Naive thymus-derived CD4-positive, alpha-beta T cell (primary cell): Measurements from ENCODE around the gene GALNT4. TPM values are rescaled to one million over a fixed set of nuclear protein-coding genes. Genes with fewer than 3 reads are reported as not detected.
A peak's percentile ranks its signal among the peaks of the same experiment; 100 is the strongest.

Source experiments
- ATAC-seq: fragments of 150-1000 bp; cut with Tn5 transposase; 2 replicates; pipeline ENCODE4 v1.10.0; 2021; ENCODE audit warnings: mild to moderate bottlenecking, moderate library complexity
- CTCF ChIA-PET: fragments of 350-600 bp; sonication (Branson Sonifier 250); formaldehyde crosslinking; loops from one replicate; lab custom pipeline; 2021; ENCODE audit warnings: antibody characterized with exemption; lab: Charles Lee
- POLR2A ChIA-PET: fragments of 350-600 bp; sonication (Branson Sonifier 250); formaldehyde crosslinking; loops from one replicate; lab custom pipeline; 2021; ENCODE audit warnings: antibody characterized with exemption, inconsistent platforms; lab: Charles Lee
- DNase-seq, 9 donors: peaks; one replicate each; pipeline versions ENCODE4 v3.0.0 to v3.0.0-alpha.2; 2020 to 2022; ENCODE audit warnings: mixed read lengths in 1 of 9
- H3K27ac ChIP-seq: one replicate; pipeline ENCODE4 v1.7.0; 2013; ENCODE audit warnings: mild to moderate bottlenecking, low read depth, low read length, moderate library complexity
- H3K27me3 ChIP-seq, 2 donors: one replicate each; pipeline ENCODE4 v1.7.0; 2013; ENCODE audit warnings: low read length in 2 of 2, mild to moderate bottlenecking in 2 of 2, moderate library complexity in 2 of 2; ENCODE audit not compliant: control insufficient read depth in 2 of 2, insufficient read depth in 2 of 2
- H3K36me3 ChIP-seq, 3 experiments: 1 replicate in 2 of 3; 2 replicates in 1 of 3; pipeline ENCODE4 v1.7.0; 2013; ENCODE audit warnings: low read length in 3 of 3, mild to moderate bottlenecking in 3 of 3, moderate library complexity in 1 of 3; ENCODE audit not compliant: insufficient read depth in 3 of 3, control insufficient read depth in 2 of 3
- H3K4me1 ChIP-seq, 2 donors: one replicate each; pipeline ENCODE4 v1.7.0; 2013; ENCODE audit warnings: low read length in 2 of 2, mild to moderate bottlenecking in 2 of 2, moderate library complexity in 1 of 2; ENCODE audit not compliant: control insufficient read depth in 2 of 2, insufficient read depth in 2 of 2
- H3K4me3 ChIP-seq: 2 replicates; pipeline ENCODE4 v1.7.0; 2013; ENCODE audit warnings: mild to moderate bottlenecking, low read length
- H3K9me3 ChIP-seq, 3 experiments: 1 replicate in 2 of 3; 2 replicates in 1 of 3; pipeline ENCODE4 v1.7.0; 2013; ENCODE audit warnings: low read length in 3 of 3; ENCODE audit not compliant: control insufficient read depth in 2 of 3
- H3K27ac Mint-ChIP-seq, 9 donors: one replicate each; pipeline ENCODE4 v1.8.0; 2020 to 2022; ENCODE audit warnings: mixed read lengths in 9 of 9, mild to moderate bottlenecking in 8 of 9, moderate library complexity in 5 of 9, inconsistent platforms in 2 of 9
- H3K27me3 Mint-ChIP-seq, 5 donors: one replicate each; pipeline ENCODE4 v1.8.0; 2021 to 2022; ENCODE audit warnings: mixed read lengths in 5 of 5, mild to moderate bottlenecking in 1 of 5
- H3K36me3 Mint-ChIP-seq, 5 donors: one replicate each; pipeline ENCODE4 v1.8.0; 2020 to 2022; ENCODE audit warnings: mixed read lengths in 5 of 5, mild to moderate bottlenecking in 3 of 5, inconsistent platforms in 1 of 5
- H3K4me1 Mint-ChIP-seq, 7 donors: one replicate each; pipeline ENCODE4 v1.8.0; 2020 to 2022; ENCODE audit warnings: mixed read lengths in 7 of 7, mild to moderate bottlenecking in 3 of 7, inconsistent platforms in 1 of 7
- H3K4me3 Mint-ChIP-seq, 10 donors: one replicate each; pipeline ENCODE4 v1.8.0; 2020 to 2022; ENCODE audit warnings: mild to moderate bottlenecking in 10 of 10, mixed read lengths in 10 of 10, moderate library complexity in 6 of 10, inconsistent platforms in 2 of 10
- H3K9me3 Mint-ChIP-seq, 11 donors: one replicate each; pipeline ENCODE4 v1.8.0; 2020 to 2022; ENCODE audit warnings: mixed read lengths in 11 of 11, mild to moderate bottlenecking in 4 of 11, inconsistent platforms in 1 of 11, moderate library complexity in 1 of 11
- intact Hi-C, 2 donors: fragments of 100-400 bp; cut with micrococcal nuclease; formaldehyde crosslinking; loops; one replicate each; pipeline ENCODE4 v1.15.1; 2023
- polyA plus RNA-seq, 2 donors: library from polyadenylated mRNA; unstranded; fragments of 300-500 nt; fragmentation: Illumina TruSeq; gene quantifications; one replicate each; pipeline ENCODE4 v1.2.3, GENCODE V29; 2021
- total RNA-seq, 6 experiments: library from RNA in 5 of 6; stranded (reverse) in 5 of 6; gene quantifications; 1 replicate in 5 of 6; 2 replicates in 1 of 6; pipeline ENCODE4 v1.2.3 and lab custom pipeline; 2021 to 2026

Gene GALNT4
- total and polyA plus RNA-seq, 7 experiments from 2014 or later, result 2.5 to 14.5 (median 6.7) TPM

DNA sequence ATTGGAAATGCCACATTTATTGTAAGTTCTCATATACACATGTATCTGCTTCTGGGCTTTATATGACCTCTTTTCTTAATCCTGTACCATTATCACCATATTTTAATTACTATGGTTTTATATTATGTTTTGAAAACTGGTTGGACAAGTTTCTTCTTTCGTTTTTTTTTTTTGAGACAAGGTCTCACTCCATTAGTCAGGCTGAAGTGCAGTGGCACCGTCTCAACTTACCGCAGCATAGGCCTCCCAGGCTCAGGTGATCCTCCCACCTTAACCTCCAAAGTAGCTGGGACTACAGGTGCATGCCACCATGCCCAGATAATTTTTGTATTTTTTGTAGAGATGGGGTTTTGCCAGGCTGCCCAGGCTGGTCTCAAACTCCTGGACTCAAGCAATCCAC is 44.6 kb downstream of the GALNT4 start:
- Histone ChIP-seq H3K9me3 (no peaks in the 10 kb centered on the region), H3K27ac (no peak overlapping the region), H3K4me3 (no peak overlapping the region), H3K27me3 (no peaks in the 10 kb centered on the region), H3K36me3 (no peaks in the 10 kb centered on the region), H3K4me1 (peaks cover 0 to 7% of the 10 kb centered on the region in 2 donors)
- Mint-ChIP-seq H3K4me1 (peaks cover 0 to 13% (median 11%) of the 10 kb centered on the region in 7 donors), H3K36me3 (peaks cover 0 to 17% (median 13%) of the 10 kb centered on the region in 5 donors), H3K27me3 (no peaks in the 10 kb centered on the region), H3K9me3 (no peaks in the 10 kb centered on the region), H3K4me3 (no peak overlapping the region), H3K27ac (no peak overlapping the region)
- ChIA-PET CTCF (interaction anchor here (1.3 kb wide), 1 partner anchor 9 kb away, joined by 3 read pairs; no protein-coding TSS in a partner anchor), POLR2A (no interaction called here)
- intact Hi-C loops, result no loop called here
- ATAC-seq (no peak), DNase-seq (no peak)

- no peaks in the 10 kb centered on the region for H3K36me3 ChIP-seq
- peaks cover 0 to 7% of the 10 kb centered on the region in 2 donors for H3K4me1 ChIP-seq
- no peak overlapping the region for H3K4me3 ChIP-seq
- H3K27me3 ChIP-seq, result no peaks in the 10 kb centered on the region
- POLR2A ChIA-PET, result no interaction called here
- no peak for DNase-seq
- H3K9me3 ChIP-seq, result no peaks in the 10 kb centered on the region
- H3K36me3 Mint-ChIP-seq, result peaks cover 0 to 14% (median 5%) of the 10 kb centered on the region in 5 donors
- H3K4me3 Mint-ChIP-seq, result peak overlapping the region in 1 of 10 donors; percentile 0
- CTCF ChIA-PET, result interaction anchor here (0.6 kb wide), 1 partner anchor 794 kb away, joined by 3 read pairs; no protein-coding TSS in a partner anchor
- H3K27ac ChIP-seq, result no peak overlapping the region
- H3K27ac Mint-ChIP-seq, result peak overlapping the region in 2 of 9 donors; percentile 1 to 30
- intact Hi-C loops, result no loop called here
- no peak for ATAC-seq
- H3K27me3 Mint-ChIP-seq, result no peaks in the 10 kb centered on the region
- H3K4me1 Mint-ChIP-seq, result peaks cover 0 to 22% (median 13%) of the 10 kb centered on the region in 7 donors
- no peaks in the 10 kb centered on the region for H3K9me3 Mint-ChIP-seq
These were observed 46.8 kb downstream of the GALNT4 start for GRCh38 chr12:89477633-89478279.

DNA sequence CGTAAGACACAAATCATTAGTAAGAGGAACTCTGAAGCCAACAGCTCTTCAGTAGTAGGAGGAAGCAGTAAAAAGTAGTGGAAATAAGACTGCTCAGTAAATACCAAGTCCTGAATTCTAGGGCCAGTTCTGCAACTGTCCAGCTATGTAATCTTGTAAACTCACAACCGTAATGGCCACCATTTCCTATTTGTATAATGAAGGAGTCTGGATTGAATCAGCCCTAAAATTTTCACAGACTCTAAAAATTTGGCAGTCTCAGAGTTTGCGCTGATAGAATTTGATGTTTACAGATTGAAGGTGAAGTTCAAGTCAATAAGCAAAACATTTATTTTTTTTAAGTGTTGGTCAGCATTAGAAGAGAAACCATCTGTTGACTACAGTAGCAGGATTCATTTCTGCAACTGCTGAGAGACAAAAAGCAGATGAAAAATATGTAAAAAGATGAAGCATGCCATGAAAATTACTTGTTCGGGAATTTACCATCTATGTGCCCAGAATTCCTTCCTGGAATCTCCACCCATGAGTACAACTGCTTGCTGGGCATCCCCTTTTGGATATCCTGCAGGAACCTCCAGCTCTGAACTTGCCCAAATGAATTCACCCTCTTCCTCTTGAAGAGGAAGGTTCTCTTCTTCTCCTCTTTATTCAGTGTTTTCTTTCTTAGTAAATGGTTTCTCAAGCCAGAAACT is 47.5 kb downstream of the GALNT4 start:
- no peak for DNase-seq
- no peak overlapping the region for H3K27ac ChIP-seq

DNA sequence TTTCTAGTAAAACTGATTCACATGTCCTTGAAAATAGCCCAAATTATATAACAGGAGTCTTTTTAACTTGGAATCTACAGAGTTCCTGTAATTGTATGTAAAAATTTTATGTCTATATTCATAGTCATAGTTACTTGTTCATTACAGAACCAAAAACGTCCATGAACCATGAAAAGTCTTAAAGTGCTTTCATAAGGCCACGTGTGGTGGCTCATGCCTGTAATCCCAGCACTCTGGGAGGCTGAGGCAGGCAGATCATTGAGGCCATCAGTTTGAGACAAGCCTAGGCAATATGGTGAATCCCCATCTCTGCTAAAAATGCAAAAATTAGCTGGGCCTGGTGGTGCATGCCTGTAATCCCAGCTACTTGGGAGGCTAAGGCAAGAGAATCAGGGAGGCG is 48.4 kb downstream of the GALNT4 start:
- ChIA-PET POLR2A (no interaction called here), CTCF (interaction anchor here (0.7 kb wide), 1 partner anchor 721 kb away, joined by 3 read pairs; no protein-coding TSS in a partner anchor)
- no peaks in the 10 kb centered on the region for H3K9me3 Mint-ChIP-seq
- H3K36me3 ChIP-seq, result no peaks in the 10 kb centered on the region
- DNase-seq (no peak), ATAC-seq (no peak)
- H3K36me3 Mint-ChIP-seq, result peaks cover 0 to 11% (median 0%) of the 10 kb centered on the region in 5 donors
- peaks cover 0 to 33% (median 10%) of the 10 kb centered on the region in 7 donors for H3K4me1 Mint-ChIP-seq
- H3K27me3 ChIP-seq, result no peaks in the 10 kb centered on the region
- peaks cover 0 to 7% of the 10 kb centered on the region in 2 donors for H3K4me1 ChIP-seq
- no peaks in the 10 kb centered on the region for H3K9me3 ChIP-seq
- no peak overlapping the region for H3K4me3 Mint-ChIP-seq
- no peak overlapping the region for H3K27ac ChIP-seq
- H3K4me3 ChIP-seq, result no peak overlapping the region
- no peak overlapping the region for H3K27ac Mint-ChIP-seq
- intact Hi-C loops, result no loop called here
- H3K27me3 Mint-ChIP-seq, result no peaks in the 10 kb centered on the region

More for the DNA sequence above, 47.5 kb downstream of the GALNT4 start:
- Histone ChIP-seq H3K4me3 (no peak overlapping the region), H3K4me1 (peaks cover 0 to 7% of the 10 kb centered on the region in 2 donors), H3K27me3 (no peaks in the 10 kb centered on the region), H3K9me3 (no peaks in the 10 kb centered on the region), H3K36me3 (no peaks in the 10 kb centered on the region)
- Mint-ChIP-seq H3K27me3 (no peaks in the 10 kb centered on the region), H3K9me3 (no peaks in the 10 kb centered on the region), H3K27ac (peak overlapping the region in 2 of 9 donors; percentile 1 to 30), H3K4me3 (no peak overlapping the region), H3K36me3 (peaks cover 0 to 13% (median 2%) of the 10 kb centered on the region in 5 donors), H3K4me1 (peaks cover 0 to 29% (median 11%) of the 10 kb centered on the region in 7 donors)
- intact Hi-C loops, result no loop called here
- ChIA-PET CTCF (no interaction called here), POLR2A (no interaction called here)
- ATAC-seq, result no peak

DNA sequence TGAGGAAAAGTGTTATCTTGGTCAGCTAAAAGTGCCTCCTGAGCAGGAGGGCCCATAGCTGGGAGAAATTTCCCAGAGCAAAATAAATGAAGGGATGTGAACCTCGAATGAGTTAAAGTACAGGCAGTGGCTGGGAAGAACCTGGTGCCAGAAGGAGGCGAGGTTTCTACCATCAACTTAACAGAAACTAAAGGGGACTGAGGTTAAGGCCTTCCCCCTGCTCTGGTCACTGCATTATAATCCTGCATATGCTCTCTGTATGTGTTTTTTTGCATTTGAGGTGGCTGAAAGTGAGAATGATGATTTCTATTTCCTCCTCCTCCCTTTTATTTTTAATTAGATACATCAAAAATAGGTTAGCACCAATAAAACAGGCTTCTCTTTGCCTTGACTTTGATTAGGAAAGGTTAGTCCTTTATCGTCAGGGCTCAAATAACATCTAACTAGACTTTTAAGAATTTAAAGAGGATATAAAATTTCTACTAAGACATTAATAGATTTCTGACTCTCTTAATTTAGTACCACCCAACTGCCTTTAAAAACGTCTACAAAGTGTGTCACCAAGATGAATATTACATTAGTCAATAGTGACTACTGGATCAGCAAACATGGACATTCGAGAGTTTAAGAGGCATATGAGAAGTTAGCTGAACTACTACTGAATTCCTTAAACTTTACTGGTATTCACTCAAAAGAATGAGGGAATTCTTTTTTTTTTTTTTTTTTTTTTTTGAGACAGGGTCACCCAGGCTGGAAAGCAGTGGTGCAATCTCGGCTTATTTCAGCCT is 49.2 kb downstream of the GALNT4 start:
- Mint-ChIP-seq H3K36me3 (peaks cover 0 to 9% (median 0%) of the 10 kb centered on the region in 5 donors), H3K4me3 (no peak overlapping the region), H3K4me1 (peaks cover 0 to 40% (median 18%) of the 10 kb centered on the region in 7 donors), H3K27me3 (no peaks in the 10 kb centered on the region), H3K27ac (peak overlapping the region in 1 of 9 donors; percentile 41), H3K9me3 (no peaks in the 10 kb centered on the region)
- DNase-seq (no peak), ATAC-seq (no peak)
- Histone ChIP-seq H3K4me1 (peaks cover 4 to 9% of the 10 kb centered on the region in 2 donors), H3K9me3 (no peaks in the 10 kb centered on the region), H3K27ac (no peak overlapping the region), H3K4me3 (no peak overlapping the region), H3K36me3 (no peaks in the 10 kb centered on the region), H3K27me3 (no peaks in the 10 kb centered on the region)
- POLR2A ChIA-PET, result interaction anchor here (1.3 kb wide), 1 partner anchor 51 kb away, joined by 4 read pairs; the partner anchor contains the start of gene POC1B
- intact Hi-C loops, result no loop called here
- CTCF ChIA-PET, result interaction anchor here (0.6 to 1.9 kb wide), 2 partner anchors 49 to 58 kb away, joined by 4 to 7 read pairs; partner anchors contain the start of gene GALNT4

- no peaks in the 10 kb centered on the region for H3K36me3 ChIP-seq
- peak overlapping the region in 4 of 9 donors; percentile 21 to 62 (median 50) for H3K27ac Mint-ChIP-seq
- ATAC-seq (no peak), DNase-seq (no peak)
- H3K4me1 Mint-ChIP-seq, result peaks cover under 1 to 42% (median 22%) of the 10 kb centered on the region in 7 donors
- H3K27ac ChIP-seq, result no peak overlapping the region
- no peaks in the 10 kb centered on the region for H3K9me3 Mint-ChIP-seq
- H3K9me3 ChIP-seq, result no peaks in the 10 kb centered on the region
- peaks cover 0 to 11% (median 0%) of the 10 kb centered on the region in 5 donors for H3K36me3 Mint-ChIP-seq
- H3K4me3 ChIP-seq, result no peak overlapping the region
- H3K27me3 ChIP-seq, result no peaks in the 10 kb centered on the region
- CTCF ChIA-PET, result interaction anchor here (0.6 to 1.9 kb wide), 2 partner anchors 50 to 59 kb away, joined by 4 to 7 read pairs; partner anchors contain the start of gene GALNT4
- intact Hi-C loops, result loop anchor here in 1 of 2 donors (5.0 kb wide), 2 partner anchors 233 to 628 kb away; partner anchors contain the start of gene ATP2B1
- H3K4me3 Mint-ChIP-seq, result no peak overlapping the region
- H3K27me3 Mint-ChIP-seq, result no peaks in the 10 kb centered on the region
- POLR2A ChIA-PET, result interaction anchor here (1.3 kb wide), 1 partner anchor 52 kb away, joined by 4 read pairs; the partner anchor contains the start of gene POC1B
- peaks cover 6 to 16% of the 10 kb centered on the region in 2 donors for H3K4me1 ChIP-seq
These were observed 50.0 kb downstream of the GALNT4 start for GRCh38 chr12:89474615-89475014.
